GM12875 (cell line): ENCODE measurements around the gene RBM38.
"Not testable (repeated sequence)": the region's sequence is repeated elsewhere in the genome, so short reads cannot be mapped to it uniquely, and the experiment has no call there.

ENCODE experiments used
- H3K4me3 ChIP-seq: one replicate; pipeline ENCODE4 v1.5.1; 2011; ENCODE audit warnings: low read depth, low read length, control low read depth
- TF ChIP-seq, protein P1 (sequence below): IDR thresholded peaks from 2 replicates; pipeline ENCODE4 v1.5.1; 2011; ENCODE audit warnings: low read depth, mild to moderate bottlenecking, control low read depth, inconsistent platforms, low read length, moderate library complexity, borderline replicate concordance; ENCODE audit not compliant: insufficient read depth

Gene RBM38

DNA sequence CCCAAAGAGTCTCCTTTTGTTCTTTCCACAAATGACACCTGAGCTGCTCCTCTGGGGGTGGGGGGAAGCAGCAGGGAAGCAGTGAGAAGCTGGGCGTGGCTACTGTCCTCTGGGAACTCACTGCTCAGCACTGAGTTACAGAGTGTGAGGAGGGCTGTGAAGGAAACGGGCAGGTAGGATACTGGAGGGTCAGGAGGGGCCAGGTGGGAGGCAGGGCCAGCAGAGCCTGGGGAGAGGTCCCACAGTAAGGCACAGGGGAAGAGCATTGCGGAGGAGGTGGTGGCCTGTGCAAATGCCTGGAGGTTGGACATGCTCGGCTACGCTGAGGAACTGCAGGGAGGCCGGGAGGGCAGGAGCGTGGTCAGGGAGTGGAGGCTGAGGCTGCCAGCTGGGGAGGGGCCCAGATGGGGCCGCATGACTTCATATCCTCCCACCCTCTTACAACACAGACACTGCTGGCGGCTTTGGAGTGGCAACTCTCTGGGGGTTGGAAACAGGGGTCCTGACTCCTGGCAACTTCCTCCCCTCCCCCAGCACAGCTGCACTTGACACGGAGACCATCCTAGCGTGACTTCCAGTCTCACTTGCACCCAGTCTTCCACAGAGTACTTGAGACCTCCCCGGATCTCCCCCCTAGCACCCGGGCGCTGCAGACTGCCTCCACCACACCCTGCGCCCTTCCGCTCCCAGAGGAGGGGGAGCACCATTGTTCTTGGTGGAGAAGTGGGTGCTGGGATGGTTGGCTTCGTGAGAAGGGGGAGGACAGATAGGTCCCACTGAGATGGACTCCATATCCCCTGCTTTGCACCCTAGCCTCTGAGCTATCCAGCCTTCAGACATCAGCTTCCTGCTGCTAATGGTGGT, 34.2 kb downstream of the RBM38 start:
- no peak overlapping the region for H3K4me3 ChIP-seq
- TF ChIP-seq, protein P1, sequence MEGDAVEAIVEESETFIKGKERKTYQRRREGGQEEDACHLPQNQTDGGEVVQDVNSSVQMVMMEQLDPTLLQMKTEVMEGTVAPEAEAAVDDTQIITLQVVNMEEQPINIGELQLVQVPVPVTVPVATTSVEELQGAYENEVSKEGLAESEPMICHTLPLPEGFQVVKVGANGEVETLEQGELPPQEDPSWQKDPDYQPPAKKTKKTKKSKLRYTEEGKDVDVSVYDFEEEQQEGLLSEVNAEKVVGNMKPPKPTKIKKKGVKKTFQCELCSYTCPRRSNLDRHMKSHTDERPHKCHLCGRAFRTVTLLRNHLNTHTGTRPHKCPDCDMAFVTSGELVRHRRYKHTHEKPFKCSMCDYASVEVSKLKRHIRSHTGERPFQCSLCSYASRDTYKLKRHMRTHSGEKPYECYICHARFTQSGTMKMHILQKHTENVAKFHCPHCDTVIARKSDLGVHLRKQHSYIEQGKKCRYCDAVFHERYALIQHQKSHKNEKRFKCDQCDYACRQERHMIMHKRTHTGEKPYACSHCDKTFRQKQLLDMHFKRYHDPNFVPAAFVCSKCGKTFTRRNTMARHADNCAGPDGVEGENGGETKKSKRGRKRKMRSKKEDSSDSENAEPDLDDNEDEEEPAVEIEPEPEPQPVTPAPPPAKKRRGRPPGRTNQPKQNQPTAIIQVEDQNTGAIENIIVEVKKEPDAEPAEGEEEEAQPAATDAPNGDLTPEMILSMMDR, result no peak

DNA sequence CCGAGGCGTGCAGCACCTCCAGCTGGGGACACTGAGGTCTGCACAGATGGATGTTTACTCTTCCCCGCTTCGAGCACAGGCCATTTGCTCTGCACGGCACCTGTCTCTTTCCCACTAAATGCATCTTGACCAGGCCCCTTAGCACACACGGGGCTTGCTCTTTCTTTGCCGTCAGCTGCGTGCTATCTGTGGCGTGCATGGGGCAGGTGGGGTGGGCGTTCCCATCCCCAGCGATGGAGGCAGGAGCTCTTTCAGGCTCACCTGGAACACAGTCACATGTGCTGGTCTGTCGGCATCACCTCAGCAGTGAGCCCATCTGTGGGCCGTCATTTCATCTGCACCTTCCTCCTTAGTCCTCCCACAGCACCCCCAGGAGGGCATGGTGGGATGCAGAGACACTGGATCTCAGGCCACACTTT, 35.1 kb downstream of the RBM38 start:
- TF ChIP-seq, protein P1, result no peak
- H3K4me3 ChIP-seq, result no peak overlapping the region

DNA sequence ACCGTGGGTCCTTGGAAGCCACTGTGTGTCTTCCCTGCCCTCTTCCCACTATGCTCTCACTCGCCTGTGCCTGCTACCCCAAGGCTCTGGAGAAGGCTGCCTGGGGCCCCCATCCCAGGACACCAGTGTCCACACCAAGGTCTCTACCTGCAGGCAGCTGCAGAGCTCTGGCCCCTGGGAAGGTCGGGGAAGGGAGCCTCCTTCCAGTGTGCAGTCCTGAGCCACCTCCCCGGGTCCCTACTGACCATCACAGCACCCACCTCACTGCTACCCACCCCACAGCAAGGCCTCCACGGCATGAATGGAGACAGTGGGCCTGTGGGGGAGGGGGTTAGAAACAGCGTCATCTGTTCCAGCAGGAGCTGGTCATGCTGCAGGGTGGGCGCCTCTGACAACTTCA, 35.6 kb downstream of the RBM38 start:
- TF ChIP-seq, protein P1, result no peak
- no peak overlapping the region for H3K4me3 ChIP-seq

DNA sequence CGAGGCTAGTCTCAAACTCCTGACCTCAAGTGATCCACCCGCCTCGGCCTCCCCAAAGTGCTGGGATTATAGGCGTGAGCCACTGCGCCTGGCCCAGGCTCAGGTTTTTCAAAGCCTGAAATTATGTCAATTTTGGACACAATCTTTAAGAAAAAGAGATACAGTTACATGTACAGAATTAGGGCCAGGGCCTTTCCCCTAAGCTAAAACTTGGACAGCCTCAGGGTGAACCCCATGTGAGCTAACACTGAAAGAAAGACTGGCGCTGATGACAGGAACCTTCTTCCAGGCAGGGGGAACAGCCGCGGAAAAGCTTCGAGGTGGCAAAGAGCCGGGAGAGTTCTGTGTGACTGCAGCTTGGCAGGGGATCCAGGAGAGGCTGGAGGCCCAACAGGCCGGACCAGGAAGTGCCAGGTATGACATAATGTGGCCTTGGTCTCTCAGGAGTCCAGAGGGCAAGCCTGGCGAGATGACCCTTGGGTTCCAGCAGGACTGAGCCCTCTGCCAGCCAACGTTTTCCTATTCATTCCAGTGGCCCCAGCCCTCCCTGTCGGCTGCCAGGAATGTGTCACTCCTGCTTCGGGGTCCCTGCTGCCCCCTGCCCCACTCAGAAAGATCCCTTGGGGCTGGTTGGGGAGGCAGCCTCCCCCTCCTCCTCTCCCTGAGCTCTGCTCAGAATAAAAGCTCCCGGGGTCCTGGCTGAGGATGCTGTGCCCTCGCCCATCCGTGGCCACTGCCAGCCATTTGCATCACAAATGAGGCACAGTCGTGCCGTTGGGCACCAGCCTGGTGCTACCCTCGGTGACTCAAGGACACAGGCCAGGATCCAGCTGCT, 37.3 kb downstream of the RBM38 start:
- H3K4me3 ChIP-seq, result no peak overlapping the region

DNA sequence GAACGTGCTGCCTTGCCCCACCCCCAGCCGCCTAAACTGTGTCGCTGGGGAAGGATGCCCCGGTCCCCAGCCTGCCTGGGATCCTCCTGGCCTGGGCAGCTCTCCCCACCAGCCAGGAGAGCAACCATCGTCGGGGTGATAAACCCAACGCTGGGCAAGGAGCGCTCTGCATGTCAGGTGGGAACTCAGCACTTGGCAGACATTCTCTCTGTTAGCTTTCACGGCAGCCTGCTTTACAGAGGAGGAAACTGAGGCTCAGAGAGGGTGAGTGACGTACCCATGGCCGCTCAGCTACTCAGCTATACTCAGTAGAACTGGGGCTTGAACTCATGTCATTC, 37.9 kb downstream of the RBM38 start:
- TF ChIP-seq, protein P1, result no peak
- no peak overlapping the region for H3K4me3 ChIP-seq

More for the DNA sequence above, 37.3 kb downstream of the RBM38 start:
- TF ChIP-seq, protein P1, result no peak

DNA sequence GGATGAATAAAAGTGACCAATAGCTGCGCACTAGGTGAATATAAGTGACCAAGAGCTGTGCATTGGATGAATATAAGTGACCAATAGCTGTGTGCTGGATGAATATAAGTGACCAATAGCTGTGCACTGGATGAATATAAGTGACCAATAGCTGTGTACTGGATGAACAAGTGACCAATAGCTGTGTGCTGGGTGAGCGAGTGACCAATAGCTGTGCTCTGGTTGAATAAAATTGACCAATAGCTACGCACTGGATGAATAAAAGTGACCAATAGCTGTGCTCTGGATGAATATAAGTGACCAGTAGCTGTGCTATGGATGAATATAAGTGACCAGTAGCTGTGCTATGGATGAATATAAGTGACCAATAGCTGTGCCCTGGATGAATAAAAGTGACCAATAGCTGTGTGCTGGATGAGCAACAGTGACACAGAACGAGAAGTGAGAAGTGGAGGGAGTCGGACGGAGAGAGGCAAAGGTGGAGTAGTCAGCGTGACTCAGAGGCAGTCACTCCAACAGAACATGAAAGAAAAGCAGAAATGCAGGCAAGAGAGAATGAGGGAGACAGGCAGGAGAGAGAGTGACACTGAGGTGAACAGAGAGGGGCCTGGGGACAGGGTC, 38.5 kb downstream of the RBM38 start:
- TF ChIP-seq, protein P1, result no peak
- no peak overlapping the region for H3K4me3 ChIP-seq

DNA sequence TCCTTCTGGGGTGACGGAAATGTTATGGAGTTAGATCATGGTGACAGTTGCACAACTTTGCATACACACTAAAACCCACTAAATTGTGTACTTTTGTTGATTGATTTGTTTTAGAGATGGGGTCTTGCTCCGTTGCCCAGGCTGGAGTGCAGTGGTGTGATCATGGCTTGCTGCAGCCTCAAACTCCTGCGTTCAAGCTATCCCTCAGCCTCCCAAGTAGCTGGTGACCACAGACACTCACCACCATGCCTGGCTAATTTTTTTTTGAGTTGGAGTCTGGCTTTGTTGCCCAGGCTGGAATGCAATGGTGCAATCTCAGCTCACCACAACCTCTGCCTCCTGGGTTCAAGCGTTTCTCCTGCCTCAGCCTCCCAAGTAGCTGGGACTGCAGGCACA, 39.0 kb downstream of the RBM38 start:
- H3K4me3 ChIP-seq, result not testable (repeated sequence)
